ENCODE results near the gene STX2.
"Not testable (repeated sequence)": the region's sequence is repeated elsewhere in the genome, so short reads cannot be mapped to it uniquely, and the experiment has no call there.

Gene STX2

GRCh38 chr12:130788515-130788914, 50.5 kb downstream of the STX2 start:
- DNase-seq (ENCODE audit: low read depth): no peak
- TF ChIP-seq, protein P1, sequence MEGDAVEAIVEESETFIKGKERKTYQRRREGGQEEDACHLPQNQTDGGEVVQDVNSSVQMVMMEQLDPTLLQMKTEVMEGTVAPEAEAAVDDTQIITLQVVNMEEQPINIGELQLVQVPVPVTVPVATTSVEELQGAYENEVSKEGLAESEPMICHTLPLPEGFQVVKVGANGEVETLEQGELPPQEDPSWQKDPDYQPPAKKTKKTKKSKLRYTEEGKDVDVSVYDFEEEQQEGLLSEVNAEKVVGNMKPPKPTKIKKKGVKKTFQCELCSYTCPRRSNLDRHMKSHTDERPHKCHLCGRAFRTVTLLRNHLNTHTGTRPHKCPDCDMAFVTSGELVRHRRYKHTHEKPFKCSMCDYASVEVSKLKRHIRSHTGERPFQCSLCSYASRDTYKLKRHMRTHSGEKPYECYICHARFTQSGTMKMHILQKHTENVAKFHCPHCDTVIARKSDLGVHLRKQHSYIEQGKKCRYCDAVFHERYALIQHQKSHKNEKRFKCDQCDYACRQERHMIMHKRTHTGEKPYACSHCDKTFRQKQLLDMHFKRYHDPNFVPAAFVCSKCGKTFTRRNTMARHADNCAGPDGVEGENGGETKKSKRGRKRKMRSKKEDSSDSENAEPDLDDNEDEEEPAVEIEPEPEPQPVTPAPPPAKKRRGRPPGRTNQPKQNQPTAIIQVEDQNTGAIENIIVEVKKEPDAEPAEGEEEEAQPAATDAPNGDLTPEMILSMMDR (conservative IDR thresholded peaks at IDR 0.05; ENCODE audit: low read depth, low read length): no peak
- H3K4me3 ChIP-seq (ENCODE audit: low read length): no peak overlapping the region

GRCh38 chr12:130787445-130788410, 51.3 kb downstream of the STX2 start:
- no peak overlapping the region for H3K4me3 ChIP-seq (ENCODE audit: low read length)
- DNase-seq (ENCODE audit: low read depth): peak; percentile 36
- TF ChIP-seq, protein P1 (conservative IDR thresholded peaks at IDR 0.05; ENCODE audit: low read depth, low read length): no peak

DNA sequence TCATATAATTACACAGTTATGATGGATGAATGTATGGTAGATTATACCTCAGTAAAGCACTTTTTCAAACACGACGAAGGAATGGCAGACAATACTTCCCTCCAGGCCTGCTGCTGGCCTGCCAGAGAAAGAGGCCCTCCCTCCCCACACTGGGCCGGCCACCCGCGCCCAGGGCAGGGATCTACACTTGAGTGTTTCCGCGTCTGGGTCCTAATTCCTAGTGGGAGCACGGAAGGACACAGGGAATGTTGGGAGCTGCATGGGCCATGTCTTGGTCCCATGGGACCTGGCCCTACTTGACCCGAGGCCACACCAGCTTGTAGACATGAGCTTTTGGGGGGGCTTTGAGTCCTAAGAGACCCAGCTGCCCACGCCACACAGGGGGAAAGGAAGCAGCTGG, 52.0 kb downstream of the STX2 start:
- no peak for DNase-seq (ENCODE audit: low read depth)
- H3K4me3 ChIP-seq (ENCODE audit: low read length): no peak overlapping the region
- TF ChIP-seq, protein P1 (conservative IDR thresholded peaks at IDR 0.05; ENCODE audit: low read depth, low read length): no peak

DNA sequence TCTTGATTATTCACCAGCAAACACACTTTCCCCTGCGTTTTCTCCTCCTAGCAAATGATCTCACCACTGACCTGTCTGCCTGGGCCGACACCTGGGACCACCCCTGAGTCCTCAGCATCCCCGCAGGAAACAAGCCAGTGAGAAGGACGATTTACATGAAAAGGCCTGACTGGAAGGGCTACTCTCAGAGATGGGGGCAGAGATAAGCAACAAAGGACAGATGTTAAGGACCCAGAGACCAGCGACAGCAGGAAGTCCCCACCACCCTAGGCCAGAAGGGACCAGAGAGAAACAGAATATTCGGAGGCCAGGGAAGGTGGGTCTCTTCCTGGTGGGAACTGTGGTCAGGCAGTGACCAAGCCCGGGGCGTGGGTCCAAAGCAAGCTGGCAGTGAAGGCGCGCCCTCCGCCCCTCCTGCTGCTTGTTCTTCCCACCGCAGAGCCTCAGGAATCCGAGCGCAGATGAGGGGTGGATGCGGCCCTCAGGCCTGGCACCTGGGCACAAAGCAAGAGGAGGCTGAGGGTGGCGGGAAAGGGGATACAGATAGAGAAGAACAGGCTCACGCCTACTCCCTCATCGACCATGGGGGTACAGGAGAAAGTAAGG, 55.8 kb downstream of the STX2 start:
- no peak overlapping the region for H3K4me3 ChIP-seq (ENCODE audit: low read length)
- DNase-seq (ENCODE audit: low read depth): no peak
- TF ChIP-seq, protein P1 (conservative IDR thresholded peaks at IDR 0.05; ENCODE audit: low read depth, low read length): no peak

- H3K4me3 ChIP-seq (ENCODE audit: low read length); DNase-seq (ENCODE audit: low read depth): not testable (repeated sequence)
Measured at GRCh38 chr12:130782245-130782644, 56.8 kb downstream of the STX2 start.

- H3K4me3 ChIP-seq (ENCODE audit: low read length): no peak overlapping the region
- no peak for DNase-seq (ENCODE audit: low read depth)
- TF ChIP-seq, protein P1 (conservative IDR thresholded peaks at IDR 0.05; ENCODE audit: low read depth, low read length): no peak
Measured at GRCh38 chr12:130780880-130781575, 58.0 kb downstream of the STX2 start.

GRCh38 chr12:130780325-130780724, 58.7 kb downstream of the STX2 start:
- H3K4me3 ChIP-seq (ENCODE audit: low read length): no peak overlapping the region
- no peak for DNase-seq (ENCODE audit: low read depth)
- TF ChIP-seq, protein P1 (conservative IDR thresholded peaks at IDR 0.05; ENCODE audit: low read depth, low read length): no peak
